Putamen (tissue), 1 donor: ENCODE data around the gene KIAA0232.
"Not testable (repeated sequence)": the region's sequence is repeated elsewhere in the genome, so short reads cannot be mapped to it uniquely, and the experiment has no call there.

Experiments
- DNase-seq: peaks from one replicate; pipeline ENCODE4 v3.0.0-alpha.2; 2016; ENCODE audit warnings: low spot score

Gene KIAA0232

GRCh38 chr4:6756345-6756744 lies 26.2 kb upstream of the KIAA0232 start:
- DNase-seq = not testable (repeated sequence)

DNA sequence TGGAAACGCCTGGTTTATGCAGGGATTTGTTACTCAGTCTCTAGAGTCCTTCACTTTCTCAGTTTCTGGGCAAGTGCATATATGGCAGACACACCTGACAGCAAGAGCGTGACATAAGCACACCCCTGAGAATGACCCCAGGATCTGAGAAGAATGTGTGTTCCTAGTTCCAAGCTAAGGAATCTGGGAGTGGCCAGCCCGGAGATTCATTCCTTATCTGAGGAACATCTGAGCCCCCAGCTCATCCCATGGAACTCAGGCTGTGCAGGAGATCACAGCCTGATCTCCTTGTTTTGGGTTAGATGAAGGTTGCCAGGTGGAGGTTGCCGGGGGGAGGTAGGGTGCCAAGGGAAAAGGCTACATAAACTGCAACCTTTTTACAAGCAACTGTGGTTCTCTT lies 23.8 kb upstream of the KIAA0232 start:
- no peak for DNase-seq

- DNase-seq = no peak
Measured at GRCh38 chr4:6760865-6761264, 21.7 kb upstream of the KIAA0232 start.

- DNase-seq = no peak
Measured at GRCh38 chr4:6761649-6762615, 20.6 kb upstream of the KIAA0232 start.

- DNase-seq = no peak
Measured at GRCh38 chr4:6763330-6763851, 19.1 kb upstream of the KIAA0232 start.

DNA sequence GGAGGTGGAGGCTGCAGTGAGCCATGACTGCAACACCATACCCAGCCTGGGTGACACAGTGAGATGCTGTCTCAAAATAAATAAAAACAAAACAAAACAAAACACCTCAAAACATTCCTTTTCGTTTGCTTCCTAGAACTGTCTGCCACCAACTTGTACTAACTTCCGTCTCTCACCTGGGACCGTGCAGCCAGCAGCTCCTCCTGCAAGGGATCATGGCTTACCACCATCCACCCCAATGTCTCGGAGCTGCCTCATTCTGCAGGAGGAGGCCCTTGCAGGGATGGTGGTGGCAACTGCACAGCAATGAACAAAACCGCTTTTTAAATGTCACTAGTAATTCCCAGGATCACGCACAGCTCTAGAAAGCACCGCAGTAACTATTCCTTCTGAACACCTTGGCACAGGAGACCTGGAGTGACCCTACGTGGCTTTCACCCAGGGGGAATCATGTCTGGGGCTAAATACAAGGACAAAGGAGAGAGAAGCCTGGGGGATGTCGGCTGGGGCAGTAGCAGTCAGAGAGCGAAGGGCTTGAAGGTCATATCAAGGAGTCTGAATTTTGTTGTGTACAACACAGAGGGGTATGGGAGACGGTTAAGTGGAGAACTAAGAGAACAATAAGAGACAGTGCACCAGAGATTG lies 17.4 kb upstream of the KIAA0232 start:
- no peak for DNase-seq

GRCh38 chr4:6765703-6766102 lies 16.8 kb upstream of the KIAA0232 start:
- DNase-seq = no peak

GRCh38 chr4:6767386-6767747 lies 15.2 kb upstream of the KIAA0232 start:
- no peak for DNase-seq

- no peak for DNase-seq
Measured at GRCh38 chr4:6767748-6768538, 14.6 kb upstream of the KIAA0232 start.

- no peak for DNase-seq
Measured at GRCh38 chr4:6768539-6768905, 14.0 kb upstream of the KIAA0232 start.

DNA sequence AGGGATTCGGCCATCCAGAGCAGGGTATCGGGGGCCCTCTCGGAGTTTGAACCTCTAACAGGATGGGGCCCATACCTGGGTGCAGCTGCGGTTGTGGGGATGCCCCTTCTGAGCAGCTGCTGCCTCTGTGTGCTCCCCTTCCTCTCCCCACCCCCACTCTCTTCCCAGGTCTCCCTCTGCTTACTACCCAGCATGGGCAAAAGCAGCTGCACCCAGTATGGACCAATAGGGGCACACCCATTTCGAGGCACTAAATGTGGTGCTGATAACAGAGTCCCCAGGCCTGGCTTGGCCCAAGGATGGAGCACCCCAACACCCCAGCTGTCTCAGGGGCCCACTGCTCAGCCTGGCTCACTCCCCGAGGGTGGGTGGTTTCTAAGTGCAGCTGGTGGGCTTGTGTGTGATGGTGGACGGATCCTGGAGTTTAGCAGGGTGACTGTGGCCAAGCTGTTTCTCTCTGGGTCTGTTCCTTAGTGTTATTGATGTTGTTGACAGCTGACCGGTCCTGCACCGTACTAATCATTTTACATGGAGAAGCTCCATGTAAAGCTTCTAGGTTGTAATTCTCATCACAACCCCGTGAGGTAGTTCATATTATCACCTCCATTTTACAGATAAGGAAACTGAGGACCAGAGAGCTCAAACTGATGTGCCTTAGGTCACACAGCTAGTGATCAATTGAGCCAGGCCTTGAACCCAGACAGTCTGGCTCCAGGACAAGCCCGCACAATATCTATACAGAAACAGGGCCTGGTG lies 13.1 kb upstream of the KIAA0232 start:
- no peak for DNase-seq

GRCh38 chr4:6769989-6770420 lies 12.5 kb upstream of the KIAA0232 start:
- DNase-seq = no peak

- no peak for DNase-seq
Measured at GRCh38 chr4:6770581-6771228, 11.8 kb upstream of the KIAA0232 start.

DNA sequence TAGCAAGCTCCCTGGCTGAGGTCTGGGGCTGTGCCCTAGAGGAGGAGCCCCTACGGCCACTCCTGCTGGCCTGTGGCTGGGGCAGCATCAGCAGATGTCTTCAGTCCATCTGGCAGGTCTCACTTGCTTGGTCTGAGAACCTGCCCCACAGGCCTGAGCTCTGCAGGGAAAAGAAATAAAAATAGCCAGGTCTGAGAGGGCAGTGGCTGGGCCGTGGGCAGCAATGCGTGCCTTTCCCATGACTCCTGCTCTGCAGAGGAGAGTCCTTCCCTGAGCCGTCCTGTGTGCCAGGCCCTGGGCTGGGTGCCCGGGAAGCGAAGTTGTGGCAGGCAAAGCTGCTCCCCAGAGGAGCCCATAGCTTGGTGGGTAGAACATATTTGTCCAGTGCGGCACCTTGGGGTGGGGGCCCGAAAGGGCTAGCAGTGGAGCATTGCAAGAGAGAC lies 11.3 kb upstream of the KIAA0232 start:
- DNase-seq = no peak

DNA sequence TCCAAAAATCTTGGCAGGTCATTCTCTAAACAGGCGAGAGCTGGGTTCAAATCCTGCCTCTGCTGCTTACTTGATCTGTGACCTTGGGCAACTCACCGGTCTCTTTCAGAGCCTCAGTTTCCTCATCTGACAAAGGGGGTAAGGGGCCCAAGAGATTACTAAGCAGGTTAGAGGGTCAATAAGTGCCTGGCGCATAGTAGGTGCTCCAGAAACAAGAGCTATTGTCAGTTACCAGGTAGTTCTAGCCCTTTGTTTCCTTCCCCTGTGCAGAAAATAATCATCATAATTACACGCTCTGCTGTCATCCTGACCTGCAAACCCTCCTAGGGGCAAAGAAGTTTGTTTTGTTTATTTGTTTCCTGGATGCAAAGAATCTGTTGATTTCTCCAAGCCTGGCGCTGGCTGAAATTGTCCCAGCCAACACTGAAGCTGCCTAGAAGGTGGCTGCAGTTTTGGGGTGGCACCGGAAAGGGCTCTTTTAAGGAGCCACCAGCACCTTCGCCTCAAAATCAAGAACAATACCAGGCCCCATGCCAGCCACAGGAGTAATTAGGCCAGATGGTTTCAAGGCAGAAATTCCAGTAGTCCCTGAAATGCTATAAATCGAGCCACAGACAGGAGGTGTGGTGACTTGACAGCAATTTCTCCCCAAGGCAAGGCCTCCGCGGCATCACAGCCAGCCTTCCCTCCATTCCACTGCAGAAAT lies 10.2 kb upstream of the KIAA0232 start:
- no peak for DNase-seq

DNA sequence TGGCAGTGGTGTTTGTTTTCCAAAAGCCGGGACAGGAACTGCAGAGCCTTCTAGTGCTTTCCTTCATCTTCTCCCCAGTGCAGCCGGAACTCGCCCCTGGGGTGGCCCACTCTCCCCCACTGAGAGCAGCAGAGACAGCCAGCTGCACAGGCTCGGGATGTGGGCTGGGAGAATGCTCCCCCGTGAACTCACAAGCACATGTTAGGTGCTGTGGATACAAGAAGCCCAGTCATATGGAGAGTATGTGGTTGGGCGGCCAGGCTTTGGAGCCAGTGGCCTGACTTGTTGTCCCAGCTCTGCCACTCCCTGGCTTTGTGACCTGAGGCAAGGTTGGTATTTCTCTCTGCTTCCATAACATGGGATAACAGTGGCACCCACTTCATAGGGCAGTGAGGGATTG lies 9.4 kb upstream of the KIAA0232 start:
- DNase-seq = no peak

- DNase-seq = no peak
Measured at GRCh38 chr4:6773616-6774540, 8.6 kb upstream of the KIAA0232 start.

DNA sequence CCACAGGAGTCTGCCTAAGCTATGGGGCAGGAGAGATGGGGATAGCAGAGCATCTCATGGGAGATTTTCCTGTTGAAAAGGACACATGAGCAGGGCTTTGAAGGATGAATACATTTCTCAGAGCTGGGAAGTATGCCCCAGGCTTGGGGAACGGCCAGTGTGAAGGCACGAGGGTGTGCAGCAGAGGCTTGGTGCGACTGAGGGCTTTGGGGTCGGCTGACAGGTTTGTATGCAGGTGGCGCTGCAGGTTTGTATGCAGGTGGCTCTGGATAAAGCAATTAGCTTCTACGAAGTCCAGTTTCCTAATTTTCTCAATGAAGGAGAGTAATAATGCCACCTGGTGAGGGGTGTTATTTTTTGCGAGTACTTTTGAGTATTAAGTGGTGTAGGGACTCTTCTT lies 6.8 kb upstream of the KIAA0232 start:
- no peak for DNase-seq

DNA sequence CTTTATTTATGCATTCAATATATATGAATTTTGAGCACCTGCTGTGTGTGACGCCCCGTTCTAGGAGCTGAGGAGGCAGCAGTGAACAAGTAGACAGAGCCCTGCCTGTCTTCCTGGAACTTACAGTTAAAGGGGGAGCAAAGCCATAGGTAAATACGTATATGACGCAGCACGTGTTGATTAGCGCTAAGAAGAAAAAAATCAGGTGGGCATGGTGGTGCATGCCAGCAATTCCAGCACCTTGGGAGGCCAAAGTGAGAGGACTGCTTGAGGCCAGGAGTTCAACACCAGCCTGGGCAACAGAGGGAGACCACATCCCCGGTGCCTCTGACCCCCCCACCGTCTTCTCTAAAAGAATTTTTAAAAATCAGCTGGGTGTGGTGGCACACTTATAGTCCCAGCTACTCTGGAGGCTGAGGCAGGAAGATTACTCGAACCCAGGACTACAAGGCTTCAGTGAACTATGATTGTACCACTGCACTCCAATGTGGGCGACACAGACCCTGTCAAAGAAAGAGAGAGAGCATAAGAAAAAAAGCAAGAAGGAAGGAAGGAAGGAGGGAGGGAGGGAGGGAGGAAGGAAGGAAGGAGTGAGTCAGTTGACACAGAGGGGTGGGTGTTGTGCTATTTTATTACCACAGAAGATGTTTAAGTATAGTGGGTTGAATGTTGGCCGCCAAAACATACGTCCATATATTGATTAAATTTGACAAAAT lies 5.4 kb upstream of the KIAA0232 start:
- no peak for DNase-seq
